ENCODE data around the gene DENND2D. TPM values are rescaled to one million over a fixed set of nuclear protein-coding genes. Genes with fewer than 3 reads are reported as not detected.

The DENND2D gene
- total and polyA plus RNA-seq, 9 of the 15 experiments (the other 6 are each of a cell fraction or from before 2014, with no cell fraction given) = 0.08 to 0.44 (median 0.13) TPM; not detected in 6

- TF ChIP-seq HES1 (IDR thresholded peaks at IDR 0.05; ENCODE audit: low read depth) = 0 out of 2 replicates have a peak, but pooled peaks have one; percentile 27
- no peak for TF ChIP-seq MCM3 (IDR thresholded peaks at IDR 0.05)
- peak; percentile 74 for TF ChIP-seq CXXC5 (CRISPR knock-in tag; IDR thresholded peaks at IDR 0.05)
- peak in 1 of 2 experiments; percentile 71; a peak in 2 of 4 replicates for TF ChIP-seq ZNF639 (CRISPR knock-in tag; conservative IDR thresholded peaks at IDR 0.05 in 1 of 2, IDR thresholded peaks at IDR 0.05 in 1 of 2)
- TF ChIP-seq HNRNPL (IDR thresholded peaks at IDR 0.05; ENCODE audit: low read depth, low read length) = 0 out of 2 replicates have a peak, but pooled peaks have one; percentile 43
- TF ChIP-seq ZBTB5 (IDR thresholded peaks at IDR 0.05) = no peak
- TF ChIP-seq NUFIP1 (IDR thresholded peaks at IDR 0.05; ENCODE audit: partially characterized antibody) = no peak
- 0 out of 2 replicates have a peak, but pooled peaks have one; percentile 63 for TF ChIP-seq ZNF232 (CRISPR knock-in tag; IDR thresholded peaks at IDR 0.05)
- peak; percentile 85 for TF ChIP-seq HDAC2 (IDR thresholded peaks at IDR 0.05)
- no peak for TF ChIP-seq BCL6 (CRISPR knock-in tag; IDR thresholded peaks at IDR 0.05)
- TF ChIP-seq STAT5B (CRISPR knock-in tag; IDR thresholded peaks at IDR 0.05) = no peak
- TF ChIP-seq ZBTB2 (IDR thresholded peaks at IDR 0.05) = peak; percentile 70
- peak; percentile 43; the same call in 1 of the 2 replicates for TF ChIP-seq ELF1 (tag; IDR thresholded peaks at IDR 0.05)
- TF ChIP-seq YY1 (IDR thresholded peaks at IDR 0.05; ENCODE audit: borderline replicate concordance in 1 of 3, control insufficient read depth in 1 of 3, extremely low read depth in 1 of 3, insufficient read depth in 3 of 3, insufficient read length in 1 of 3, insufficient replicate concordance in 2 of 3, low read depth in 1 of 3, low read length in 2 of 3) = peak in 1 of 3 experiments; percentile 6
- peak; percentile 46; the same call in 1 of the 2 replicates for TF ChIP-seq FOSL1 (tag; conservative IDR thresholded peaks at IDR 0.05)
- no peak for TF ChIP-seq NCOR1 (IDR thresholded peaks at IDR 0.05)
- TF ChIP-seq FOXP1 (CRISPR knock-in tag; IDR thresholded peaks at IDR 0.05) = no peak
- 0 out of 2 replicates have a peak, but pooled peaks have one; percentile 38 for TF ChIP-seq NR3C1 (CRISPR knock-in tag; IDR thresholded peaks at IDR 0.05)
- TF ChIP-seq TAF7 (tag; IDR thresholded peaks at IDR 0.05) = peak; percentile 60; the same call in 1 of the 2 replicates
- TF ChIP-seq HDAC8 (tag; IDR thresholded peaks at IDR 0.05) = 0 out of 2 replicates have a peak, but pooled peaks have one; percentile 38
- TF ChIP-seq ZNF143 (CRISPR knock-in tag; IDR thresholded peaks at IDR 0.05) = peak; percentile 16; the same call in 1 of the 2 replicates
- TF ChIP-seq TCF3 (CRISPR knock-in tag; IDR thresholded peaks at IDR 0.05) = peak; percentile 37
- no peak; the same call in 1 of the 2 replicates for TF ChIP-seq NR1H2 (CRISPR knock-in tag; IDR thresholded peaks at IDR 0.05)
Measured at GRCh38 chr1:111139956-111140679, 60.3 kb downstream of the DENND2D start, which contains the start of the genes CEPT1 and DRAM2 (continued).

Measured in K562 (cell line).